Stimulated activated CD8-positive, alpha-beta memory T cell treated with anti-CD3 and anti-CD28 coated beads, Interleukin-7, amount 100 ng/mL, for 24 hours (primary cell): ENCODE measurements around the gene SLC2A13.

Source experiments
- DNase-seq: peaks from one replicate; pipeline ENCODE4 v3.0.0-alpha.2; 2020; ENCODE audit warnings: low read depth

The SLC2A13 gene

GRCh38 chr12:40105515-40106201 lies at the start of gene SLC2A13:
Gene SLC2A13 (minus strand): TSS chr12:40106081. CDS start chr12:40105808, 273 bp downstream.
- peak; percentile 46 for DNase-seq

GRCh38 chr12:40154381-40154780 lies 48.5 kb upstream of the SLC2A13 start:
- DNase-seq: no peak

- no peak for DNase-seq
These were observed 47.6 kb upstream of the SLC2A13 start for GRCh38 chr12:40153432-40153831.

GRCh38 chr12:40152783-40153383 lies 47.0 kb upstream of the SLC2A13 start:
- DNase-seq: peak; percentile 10

- DNase-seq: no peak
These were observed 43.9 kb upstream of the SLC2A13 start for GRCh38 chr12:40149673-40150260.

- no peak for DNase-seq
These were observed 41.2 kb upstream of the SLC2A13 start for GRCh38 chr12:40146800-40147797.

GRCh38 chr12:40145896-40146295 lies 40.0 kb upstream of the SLC2A13 start:
- DNase-seq: no peak

- no peak for DNase-seq
These were observed 38.1 kb upstream of the SLC2A13 start for GRCh38 chr12:40144023-40144422.

GRCh38 chr12:40142001-40142744 lies 36.3 kb upstream of the SLC2A13 start:
- DNase-seq: no peak

GRCh38 chr12:40138526-40138925 lies 32.6 kb upstream of the SLC2A13 start:
- no peak for DNase-seq

GRCh38 chr12:40137252-40137651 lies 31.4 kb upstream of the SLC2A13 start:
- DNase-seq: no peak

GRCh38 chr12:40127408-40127807 lies 21.5 kb upstream of the SLC2A13 start:
- DNase-seq: no peak

- DNase-seq: no peak
These were observed 17.6 kb upstream of the SLC2A13 start for GRCh38 chr12:40123496-40123895.

- no peak for DNase-seq
These were observed 17.0 kb upstream of the SLC2A13 start for GRCh38 chr12:40122842-40123241.

- no peak for DNase-seq
These were observed 11.9 kb upstream of the SLC2A13 start for GRCh38 chr12:40117818-40118217.

GRCh38 chr12:40110586-40110985 lies 4.7 kb upstream of the SLC2A13 start:
- DNase-seq: no peak

GRCh38 chr12:40107803-40108620 lies 2.1 kb upstream of the SLC2A13 start:
- no peak for DNase-seq

- peak; percentile 90 for DNase-seq
These were observed 1.4 kb upstream of the SLC2A13 start for GRCh38 chr12:40107098-40107802.

GRCh38 chr12:40106655-40107054 lies 774 bp upstream of the SLC2A13 start:
- DNase-seq: no peak

GRCh38 chr12:40106202-40106533 lies 287 bp upstream of the SLC2A13 start:
- DNase-seq: no peak
